Subcutaneous adipose tissue (tissue), 4 donors: ENCODE measurements around the gene EGLN1. TPM values are rescaled to one million over a fixed set of nuclear protein-coding genes. Genes with fewer than 3 reads are reported as not detected.

Experiments
- CTCF ChIP-seq: fragments of 450-650 bp; IDR thresholded peaks from one replicate; pipeline ENCODE4 v1.5.1; 2016; ENCODE audit warnings: low read depth, mild to moderate bottlenecking, control low read depth, antibody characterized with exemption, moderate library complexity
- total RNA-seq, 4 donors: library from RNA; depleted of rRNA; stranded (reverse); fragments of >200 nt; gene quantifications; one replicate each; pipeline ENCODE4 v1.1.0, GENCODE V29; 2016

EGLN1 gene
- total RNA-seq, 4 donors from 2014 or later: 30.9 to 50.2 (median 46.5) TPM

GRCh38 chr1:231353086-231353485 lies 69.0 kb downstream of the EGLN1 start:
- TF ChIP-seq CTCF: no peak

- no peak for TF ChIP-seq CTCF
Measured at GRCh38 chr1:231351816-231352215, 70.3 kb downstream of the EGLN1 start.

- no peak for TF ChIP-seq CTCF
Measured at GRCh38 chr1:231348442-231348841, 73.6 kb downstream of the EGLN1 start.

GRCh38 chr1:231347961-231348360 lies 74.1 kb downstream of the EGLN1 start:
- no peak for TF ChIP-seq CTCF

- TF ChIP-seq CTCF: no peak
Measured at GRCh38 chr1:231340328-231341013, 81.6 kb downstream of the EGLN1 start.

GRCh38 chr1:231338270-231339128 lies 83.6 kb downstream of the EGLN1 start, which contains the start of gene SPRTN:
SPRTN (plus strand) TSS chr1:231338293; CDS start chr1:231338384, 91 bp downstream.
- TF ChIP-seq CTCF: no peak
